Stimulated activated CD4-positive, alpha-beta T cell treated with anti-CD3 and anti-CD28 coated beads, Interleukin-15, amount 100 ng/mL, for 24 hours (primary cell): Measurements from ENCODE around the gene SLC44A1.

ENCODE experiments used
- DNase-seq: peaks from one replicate; pipeline ENCODE4 v3.0.0-alpha.2; 2020

The SLC44A1 gene

DNA sequence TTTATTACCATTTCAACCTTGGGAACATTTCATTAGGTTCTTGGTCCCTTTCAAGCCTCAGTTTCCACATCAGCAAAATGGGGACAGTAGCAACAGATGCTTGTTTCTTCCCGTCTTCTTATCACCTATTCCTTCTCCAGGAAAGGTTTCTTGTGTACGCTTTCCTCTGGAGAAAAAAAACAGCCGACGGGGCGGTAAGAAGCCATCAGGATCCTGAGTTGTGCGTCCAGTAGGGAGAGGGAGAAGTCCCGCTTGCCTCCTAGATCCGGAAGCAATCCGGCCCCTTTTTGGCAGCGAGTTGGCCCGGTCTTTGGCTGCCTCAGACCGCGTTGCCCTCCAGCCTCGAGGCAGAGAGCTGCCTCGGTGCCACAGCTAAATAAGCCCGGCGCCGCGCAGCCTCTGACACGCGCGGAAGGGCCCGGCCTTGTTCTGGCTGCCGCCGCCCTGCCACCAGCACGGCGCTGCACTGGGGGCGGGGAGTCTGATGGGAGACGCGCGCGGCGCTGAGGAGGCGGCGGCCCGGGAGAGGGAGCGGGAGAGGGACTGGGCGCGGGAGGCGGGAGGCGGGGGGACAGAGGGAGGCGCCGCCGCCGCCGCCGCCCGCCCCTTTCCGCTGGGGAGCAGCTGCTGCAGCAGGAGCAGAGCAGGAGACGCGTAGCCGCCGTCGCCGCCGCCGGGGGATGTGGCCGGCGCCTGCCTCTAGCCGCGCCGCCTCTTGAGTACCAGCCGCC lies at the start of gene SLC44A1:
SLC44A1 (plus strand) TSS at position 649 of the 731 bp plus-strand sequence. CDS start 218 bp downstream, outside the sequence.
- peak; percentile 96 for DNase-seq

DNA sequence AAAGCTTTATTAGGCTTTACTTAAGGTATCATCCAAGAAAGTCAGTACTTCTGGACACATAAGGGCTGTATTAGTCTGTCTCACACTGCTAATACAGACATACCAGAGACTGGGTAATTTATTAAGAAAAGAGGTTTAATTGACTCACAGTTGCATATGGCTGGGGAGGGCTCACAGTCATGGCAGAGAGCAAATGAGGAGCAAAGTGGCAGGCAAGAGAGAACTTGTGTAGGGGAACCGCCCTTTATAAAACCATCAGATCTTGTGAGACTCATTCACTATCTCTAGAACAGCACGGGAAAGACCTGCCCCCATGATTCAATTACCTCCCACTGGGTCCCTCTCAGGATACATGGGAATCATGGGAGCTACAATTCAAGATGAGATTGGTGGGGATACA lies 49.2 kb upstream of the SLC44A1 start:
- no peak for DNase-seq

DNA sequence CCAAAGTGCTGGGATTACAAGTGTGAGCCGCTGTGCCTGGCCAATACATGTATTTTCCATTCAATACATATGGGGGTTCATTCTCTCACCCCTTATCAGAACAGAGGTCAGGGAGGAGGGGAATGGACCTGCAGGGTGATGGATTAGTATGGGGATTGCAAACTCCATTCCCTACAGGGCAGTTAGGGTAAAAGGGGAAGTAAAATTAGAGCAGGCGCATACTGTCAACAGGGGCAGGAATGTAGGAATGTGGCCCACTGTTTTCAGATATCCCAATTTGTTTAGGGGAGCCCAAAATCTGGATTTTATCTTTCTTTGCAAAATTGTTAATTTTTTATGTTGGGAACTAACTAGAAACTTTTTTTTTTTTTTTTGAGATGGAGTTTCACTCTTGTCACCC lies 46.4 kb upstream of the SLC44A1 start:
- no peak for DNase-seq

DNA sequence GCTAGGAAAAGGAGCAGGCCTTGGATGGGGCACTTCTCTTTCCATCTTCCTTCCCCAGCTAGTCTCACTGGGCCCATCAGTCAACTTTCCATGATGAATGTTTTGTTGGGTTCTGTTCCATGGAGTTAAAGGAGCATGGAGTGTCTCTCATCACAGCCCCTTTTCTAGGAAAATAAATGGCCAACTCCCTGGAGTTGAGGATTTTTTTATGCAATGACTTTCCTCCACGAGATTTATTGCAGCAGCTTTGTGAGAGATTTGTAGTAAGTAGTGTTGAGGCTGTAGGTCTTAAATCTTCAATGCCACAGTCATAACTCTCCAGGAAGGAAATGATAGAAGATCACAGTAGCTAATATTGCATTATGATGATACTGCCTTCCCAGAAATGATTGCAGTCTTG lies 45.6 kb upstream of the SLC44A1 start:
- no peak for DNase-seq

DNA sequence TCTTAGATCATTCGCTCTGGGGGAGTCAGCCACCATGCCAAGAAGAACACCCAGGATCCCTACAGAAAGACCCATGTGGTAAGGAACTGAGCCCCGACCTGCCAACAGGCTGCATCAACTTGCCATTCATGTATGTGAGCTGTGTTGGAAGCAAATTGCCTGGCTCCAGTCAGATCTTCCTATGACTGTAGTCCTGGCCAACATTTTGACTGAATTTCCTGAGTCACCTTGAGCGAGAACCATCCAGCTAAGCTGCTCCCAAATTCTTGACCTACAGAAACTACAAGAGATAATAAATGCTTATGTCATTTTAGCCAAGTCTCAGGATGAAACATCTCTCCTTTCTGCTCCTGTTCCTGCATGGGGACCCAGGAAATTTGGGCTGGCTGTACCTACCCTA lies 40.0 kb upstream of the SLC44A1 start:
- no peak for DNase-seq

DNA sequence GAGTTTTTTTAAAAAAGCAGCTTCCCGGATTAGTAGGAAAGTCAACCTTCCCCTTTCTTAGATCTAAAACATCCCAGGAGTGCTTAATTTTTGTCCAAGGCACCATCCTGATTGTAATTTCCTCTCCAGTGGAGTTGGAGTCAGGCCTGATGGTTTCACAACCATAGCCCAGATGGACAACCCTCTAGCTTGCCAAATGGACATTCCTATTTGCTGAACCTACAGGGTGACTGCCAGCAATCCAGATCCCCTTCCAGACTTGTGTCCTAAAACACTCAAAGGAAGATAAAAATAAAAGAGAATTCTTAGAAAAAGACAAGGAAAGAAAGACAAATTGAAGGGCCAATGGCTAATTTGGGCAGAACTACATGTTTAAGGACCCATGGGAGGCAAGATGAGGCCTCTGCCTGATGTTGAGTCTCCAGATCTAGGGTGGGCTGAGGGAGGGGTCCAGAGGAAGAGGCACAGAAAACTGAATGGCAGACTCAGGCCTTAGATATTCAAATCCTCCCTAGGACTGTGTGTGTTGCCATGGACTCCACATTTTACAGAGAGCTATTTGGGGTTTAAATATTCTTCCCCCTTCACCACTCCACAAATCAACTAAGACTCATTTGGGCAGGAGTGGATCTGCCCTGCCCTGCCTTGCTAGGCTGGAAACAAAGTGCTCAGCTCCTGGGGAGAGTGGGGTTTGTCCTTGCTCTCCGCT lies 38.5 kb upstream of the SLC44A1 start:
- DNase-seq, result no peak

DNA sequence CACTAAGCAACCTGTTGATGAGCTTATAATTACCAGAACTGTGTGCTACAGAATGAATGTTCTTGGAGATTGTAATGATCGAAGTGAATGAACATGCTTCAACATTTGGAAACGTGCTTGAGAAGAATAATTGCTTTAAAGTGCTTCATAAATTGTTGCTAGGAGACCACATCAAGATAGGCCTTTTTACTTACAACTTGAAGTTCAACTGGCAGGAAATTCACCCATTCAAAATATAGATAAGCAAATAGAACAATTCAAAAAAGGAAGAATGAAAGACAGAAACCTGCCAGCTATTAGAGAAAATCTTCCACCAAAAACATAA lies 38.0 kb upstream of the SLC44A1 start:
- DNase-seq, result no peak

DNA sequence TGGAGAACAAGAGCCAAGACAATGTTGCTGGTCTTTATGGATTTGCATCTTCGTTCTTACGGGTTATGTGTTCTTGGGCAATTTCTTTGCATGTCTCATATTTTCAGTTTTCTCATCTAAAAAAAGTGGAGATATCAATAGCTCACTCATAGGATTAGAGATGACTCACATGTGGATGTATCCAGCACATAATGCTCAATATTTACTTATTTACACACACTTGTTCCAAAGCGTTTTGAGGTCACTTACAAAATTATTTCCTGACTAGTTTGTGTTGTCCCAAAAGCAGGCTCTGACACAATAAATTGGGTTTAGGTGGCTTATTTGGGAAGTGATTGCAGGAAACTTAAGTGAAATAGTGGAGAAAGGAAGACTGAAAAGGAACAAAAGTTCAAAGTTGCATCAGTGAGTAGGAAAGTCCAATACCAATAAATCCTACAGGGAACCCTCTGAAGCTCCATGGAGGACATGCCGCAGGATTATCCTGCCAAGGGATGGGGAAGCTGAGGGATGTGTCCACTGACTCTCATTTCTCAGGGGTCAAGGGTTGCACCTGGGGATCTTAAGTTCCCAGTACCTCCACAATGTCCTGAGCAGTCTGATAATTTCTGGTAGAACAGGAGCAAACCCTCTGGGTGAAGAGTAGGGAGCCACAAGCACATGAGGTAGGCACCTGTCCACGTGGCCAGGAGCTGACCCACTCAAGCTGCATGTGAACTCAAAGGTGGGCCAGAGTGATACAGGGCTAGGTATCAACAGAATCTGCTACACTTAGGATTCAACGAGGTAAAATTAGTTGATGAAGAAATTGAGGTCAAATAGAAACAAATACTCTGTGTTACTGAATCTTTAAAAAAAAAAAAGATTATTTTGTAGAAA lies 37.4 kb upstream of the SLC44A1 start:
- no peak for DNase-seq

DNA sequence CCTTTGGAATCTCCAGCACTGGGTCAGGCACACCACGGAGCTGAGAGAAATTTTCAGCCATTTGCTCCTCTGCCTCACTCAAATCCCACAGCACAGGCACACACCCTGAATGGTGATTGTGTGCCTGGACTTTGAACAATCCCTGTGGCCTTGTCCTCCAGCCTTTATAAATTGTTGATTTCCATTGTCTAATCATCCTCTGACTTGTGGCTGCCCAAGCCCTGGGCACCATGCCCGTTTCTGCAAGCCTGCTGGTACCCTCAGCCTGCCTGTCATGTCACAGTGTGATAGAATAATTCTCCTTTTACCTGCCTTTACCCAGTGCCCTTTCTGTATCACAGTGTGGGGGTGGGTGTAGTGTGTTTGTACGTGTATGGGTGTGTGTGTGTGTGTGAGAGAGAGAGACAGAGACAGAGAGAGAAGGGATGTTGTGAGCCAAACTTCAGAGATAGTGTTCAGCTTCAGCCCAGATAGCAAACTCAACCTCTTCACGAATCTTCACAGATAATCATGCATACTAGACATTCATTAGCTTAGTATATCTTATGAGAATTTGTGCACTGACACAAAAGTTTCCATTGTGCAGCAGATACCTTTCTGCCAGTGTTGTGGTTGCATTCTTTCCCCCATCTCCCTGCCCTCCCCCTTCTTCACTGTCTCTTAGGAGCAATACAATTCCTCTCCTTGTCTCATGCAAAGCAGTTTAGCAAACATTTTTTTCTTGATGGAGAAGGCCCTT lies 27.8 kb upstream of the SLC44A1 start:
- DNase-seq, result no peak

DNA sequence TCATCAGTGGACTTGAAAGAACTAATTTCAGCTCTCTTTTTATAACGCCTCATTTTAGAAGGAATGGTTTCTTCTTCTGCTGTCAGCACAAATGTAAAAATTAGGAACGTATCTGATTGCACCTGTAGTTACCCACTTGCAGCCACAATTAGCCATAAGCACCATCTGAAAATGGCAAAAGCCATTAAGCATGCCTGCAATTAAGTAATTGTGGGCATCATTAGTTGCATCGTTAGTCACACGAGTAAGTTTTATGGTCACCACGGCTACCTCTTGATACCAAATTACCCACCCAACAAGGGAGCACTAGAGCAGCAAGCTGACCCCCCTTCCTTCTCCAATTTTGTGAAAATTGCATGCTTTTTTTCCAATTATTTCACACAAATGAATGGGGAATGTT lies 25.8 kb upstream of the SLC44A1 start:
- DNase-seq, result no peak

DNA sequence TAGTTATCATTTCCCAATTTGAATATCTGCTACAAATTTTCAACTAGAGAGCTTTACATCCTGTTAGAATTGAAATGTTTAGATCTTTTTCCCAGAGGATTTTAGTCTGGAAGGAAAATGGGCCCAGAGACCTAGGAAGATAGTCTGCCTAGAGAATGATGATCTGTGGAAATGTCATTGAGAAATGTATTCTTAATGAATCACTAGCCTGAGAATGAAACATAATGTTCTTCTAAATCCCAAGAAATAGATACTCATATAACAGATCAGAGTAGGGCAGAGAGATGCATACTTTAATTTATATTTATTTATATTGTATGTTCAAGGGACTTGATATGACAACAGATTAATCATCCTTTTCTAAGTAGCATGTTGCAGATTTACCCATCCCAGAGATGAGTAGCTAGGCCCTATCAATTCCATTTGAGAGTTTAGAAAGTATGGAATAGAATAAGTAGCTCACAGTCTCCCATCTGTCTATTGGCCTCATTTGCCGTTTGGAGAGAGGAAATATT lies 25.1 kb upstream of the SLC44A1 start:
- DNase-seq, result no peak

DNA sequence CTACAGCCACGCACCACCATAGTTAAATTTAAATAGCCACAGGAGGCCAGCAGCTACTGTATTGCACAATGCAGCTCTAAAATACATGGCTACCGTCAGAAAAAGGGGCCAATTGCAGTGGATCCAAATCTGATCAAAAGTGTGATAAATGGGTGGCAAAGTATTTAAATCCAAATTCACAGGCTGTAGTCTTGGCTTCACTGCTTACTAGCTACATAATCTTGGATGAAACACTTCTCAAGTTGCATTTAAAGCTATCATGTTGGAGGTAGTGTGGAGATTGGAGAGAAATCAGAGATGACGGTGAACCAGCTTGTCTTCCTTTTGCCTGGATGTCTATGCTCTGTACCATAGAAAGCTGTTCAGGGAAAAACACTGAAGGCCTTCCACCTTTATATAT lies 24.0 kb upstream of the SLC44A1 start:
- DNase-seq, result no peak

DNA sequence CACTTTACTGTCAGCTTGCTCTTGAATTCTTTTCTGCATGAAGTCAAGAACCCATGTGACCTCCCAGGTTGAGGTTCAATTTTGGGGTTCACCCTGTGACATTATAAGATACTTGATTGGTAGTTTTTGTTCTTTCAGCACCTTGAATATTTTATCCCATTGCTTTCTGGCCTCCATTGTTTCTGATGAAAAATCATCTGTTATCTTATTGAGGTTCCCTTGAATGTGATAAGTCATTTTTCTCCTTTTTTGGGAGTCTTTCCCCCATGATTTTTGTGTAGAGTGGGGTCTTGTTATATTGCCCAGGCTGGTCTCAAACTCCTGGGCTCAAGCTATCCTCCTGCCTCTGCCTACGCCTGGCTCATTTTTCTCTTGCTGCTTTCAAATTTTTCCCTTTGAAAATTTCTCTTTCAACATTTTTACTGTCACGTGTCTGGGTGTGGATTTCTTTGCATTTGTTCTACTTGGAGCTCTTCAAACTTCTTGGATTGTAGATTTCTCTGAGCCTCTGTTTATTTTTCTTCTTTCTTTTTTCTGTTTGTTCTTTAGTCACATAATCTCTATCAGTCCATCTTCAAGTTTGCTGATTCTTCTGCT lies 20.8 kb upstream of the SLC44A1 start:
- DNase-seq, result no peak

DNA sequence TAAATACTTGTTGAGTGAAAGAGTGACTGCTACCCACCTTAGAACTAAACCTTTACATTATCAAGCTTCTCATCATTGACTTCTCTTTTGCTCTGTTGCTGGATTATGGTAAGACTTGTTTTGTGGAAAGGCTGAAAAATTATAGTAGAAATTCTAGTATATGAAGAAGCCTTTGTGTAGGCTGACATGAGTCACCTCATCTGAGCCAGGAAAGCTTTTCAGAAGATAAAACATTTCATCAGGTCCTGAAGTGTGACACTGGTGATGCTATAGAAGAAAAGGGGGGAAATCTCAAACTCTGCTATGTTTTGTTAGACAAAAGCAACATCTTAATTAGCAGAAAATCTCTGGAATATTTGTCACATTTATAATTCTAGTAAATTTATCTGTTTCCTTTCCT lies 18.4 kb upstream of the SLC44A1 start:
- no peak for DNase-seq

DNA sequence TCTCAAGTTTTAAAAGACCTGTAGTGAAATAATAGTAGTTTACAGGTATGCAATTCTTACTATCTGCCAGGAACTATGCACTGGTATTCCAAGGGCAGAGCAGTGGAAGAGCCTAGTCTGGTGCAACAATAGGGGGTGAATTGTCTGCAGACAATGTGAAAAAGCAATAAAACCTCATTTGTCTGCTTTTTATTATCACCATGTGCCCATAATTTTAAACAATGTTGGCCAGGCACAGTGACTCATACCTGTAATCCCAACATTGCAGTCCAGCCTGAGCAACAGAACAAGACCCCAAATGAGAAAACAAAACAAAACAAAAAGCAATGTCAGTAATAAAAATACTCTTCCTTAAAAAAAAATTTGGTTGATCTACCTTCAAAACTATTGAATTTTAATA lies 12.2 kb upstream of the SLC44A1 start:
- DNase-seq, result no peak

DNA sequence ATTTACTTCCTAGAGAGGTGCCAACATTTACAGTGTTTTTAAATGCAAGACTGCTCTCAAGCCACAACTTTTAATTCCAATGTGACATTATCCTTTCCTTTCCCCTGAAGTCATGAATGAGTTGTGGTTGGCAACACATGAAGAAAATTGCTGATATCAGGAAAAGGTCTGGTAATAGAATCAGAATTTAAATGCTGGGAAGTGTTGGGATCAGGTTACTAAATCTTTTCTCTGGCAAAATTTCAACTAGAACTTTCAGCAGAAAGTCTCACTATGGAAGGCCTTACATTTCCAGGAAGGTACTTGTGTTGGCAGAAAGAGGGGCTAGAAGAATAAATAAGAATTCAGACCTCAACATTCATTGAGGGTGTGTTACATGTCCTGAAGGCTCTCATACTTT lies 10.6 kb upstream of the SLC44A1 start:
- no peak for DNase-seq

DNA sequence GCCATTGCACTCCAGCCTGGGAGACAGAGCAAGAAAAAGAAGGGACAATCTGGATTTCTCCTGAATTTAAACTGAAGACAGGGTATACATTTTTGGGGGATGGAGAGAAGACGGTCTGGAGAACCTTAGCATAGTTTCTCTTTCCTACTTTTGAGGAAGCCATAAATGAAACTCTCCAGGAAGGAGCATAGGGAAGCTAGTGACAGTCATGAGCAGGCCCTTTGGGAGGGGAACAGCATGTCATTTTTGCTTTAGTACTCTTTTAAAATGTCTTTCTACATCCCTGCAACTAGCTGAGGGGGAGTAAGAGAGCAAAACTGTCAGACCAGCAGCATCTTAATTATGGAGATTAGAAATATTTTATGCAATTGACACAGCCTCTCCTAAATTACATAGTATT lies 8.2 kb upstream of the SLC44A1 start:
- no peak for DNase-seq

DNA sequence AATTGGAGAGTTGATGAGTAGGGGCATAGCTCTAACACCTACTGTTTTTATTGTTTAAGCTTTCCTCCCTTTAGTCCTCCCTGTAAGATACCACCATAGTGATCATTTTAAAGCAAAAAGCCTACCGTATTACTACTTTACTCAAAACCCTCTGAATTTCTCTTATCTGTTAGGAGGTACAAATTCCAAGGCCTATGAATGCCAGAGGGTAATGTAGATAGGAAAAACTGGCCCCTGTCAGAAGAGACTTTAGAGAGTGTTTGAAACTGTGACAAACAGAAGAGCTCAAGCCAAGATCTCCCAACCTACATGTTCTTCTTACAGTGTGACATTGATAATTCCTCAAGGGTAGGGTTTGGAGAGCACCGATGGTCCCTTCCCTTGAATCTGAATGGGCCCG lies 7.2 kb upstream of the SLC44A1 start:
- DNase-seq, result no peak

DNA sequence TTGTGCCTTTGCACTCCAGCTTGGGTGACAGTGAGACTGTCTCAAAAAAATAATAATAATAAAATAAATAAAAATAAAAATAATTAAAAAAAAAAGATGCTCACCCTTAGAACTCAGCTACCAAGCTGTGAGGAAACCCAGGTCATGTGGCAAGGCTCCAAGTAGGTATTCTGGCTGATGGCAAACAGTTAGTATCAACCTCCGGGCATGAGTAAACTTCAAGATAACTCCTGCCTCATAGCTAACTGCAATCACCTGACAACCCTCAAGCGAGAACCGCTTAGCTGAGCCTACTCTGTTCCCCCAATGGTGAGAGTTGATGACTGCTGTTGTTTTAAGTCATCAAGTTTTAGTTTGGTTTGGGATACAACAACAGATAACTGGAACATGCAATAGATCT lies 6.1 kb upstream of the SLC44A1 start:
- no peak for DNase-seq

DNA sequence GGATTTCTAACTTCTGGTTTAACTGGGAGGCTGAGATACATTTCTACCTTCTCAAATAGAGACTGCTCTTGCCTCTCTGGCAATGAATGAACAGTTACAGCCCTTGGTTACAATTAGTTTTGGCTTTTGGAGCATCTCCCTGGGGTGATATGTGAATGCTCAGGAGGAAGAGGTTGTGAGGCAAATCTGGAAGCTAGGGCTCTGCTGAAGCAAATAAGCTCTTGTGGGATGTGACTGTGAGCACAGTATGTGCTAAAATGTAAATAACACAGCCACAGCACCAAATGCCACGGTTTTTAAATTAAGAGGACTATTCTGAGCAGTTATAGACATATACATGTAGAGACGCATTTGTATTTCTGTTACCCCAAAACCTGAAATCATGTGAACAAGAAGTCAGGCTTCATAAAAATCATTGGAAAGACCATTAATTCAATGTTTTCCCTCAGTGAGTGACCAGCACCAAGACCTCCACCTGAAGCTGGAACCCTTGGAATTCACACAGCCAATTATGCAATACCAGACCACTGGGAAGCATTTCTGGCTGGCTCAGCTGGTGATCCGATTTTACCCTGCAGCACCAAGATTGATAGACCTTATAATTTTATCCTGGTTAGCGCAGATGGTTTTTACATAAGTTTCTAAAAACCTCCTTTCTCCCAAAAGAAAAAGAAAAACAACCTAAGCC lies 3.0 kb upstream of the SLC44A1 start:
- no peak for DNase-seq

DNA sequence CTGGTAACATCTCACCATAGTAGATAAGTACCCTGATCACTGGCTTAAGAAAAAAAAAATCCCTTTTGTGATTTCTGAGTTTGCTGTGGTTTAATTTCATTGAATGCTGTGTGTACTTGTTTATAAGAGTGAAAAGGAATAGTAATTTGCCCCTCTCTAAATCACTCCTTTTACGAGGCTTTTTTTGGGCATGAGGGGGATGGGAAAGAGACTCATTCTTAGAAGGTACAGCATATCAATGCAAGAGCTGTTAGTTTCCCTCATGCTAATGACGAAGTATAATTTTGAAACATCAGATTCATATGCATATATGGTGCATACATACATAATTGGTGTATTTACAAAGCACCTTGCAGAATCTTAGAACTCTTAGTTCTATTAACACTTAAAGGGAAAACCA lies 2.4 kb upstream of the SLC44A1 start:
- no peak for DNase-seq

DNA sequence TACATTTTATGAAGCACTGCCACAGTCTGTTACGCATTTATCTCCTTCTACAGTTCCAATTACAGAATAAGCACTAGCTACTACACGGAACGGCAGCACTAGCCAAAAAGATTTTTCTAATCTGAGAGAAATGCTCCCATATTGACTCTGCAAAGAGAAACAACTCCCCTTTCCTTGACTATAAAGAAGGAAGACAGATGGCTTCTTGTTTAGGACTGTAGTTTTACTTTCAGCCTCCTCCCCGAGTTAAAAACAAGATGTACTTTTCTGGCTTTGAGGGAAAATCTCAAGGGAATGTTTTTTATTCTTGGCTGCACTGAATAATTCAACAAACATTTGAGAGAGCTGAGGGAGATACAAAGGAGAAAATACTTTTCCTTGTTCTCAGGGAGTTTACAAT lies 1.9 kb upstream of the SLC44A1 start:
- DNase-seq, result no peak
